HepG2 (cell line): Measurements from ENCODE around the gene MSANTD1. TPM values are rescaled to one million over a fixed set of nuclear protein-coding genes. Genes with fewer than 3 reads are reported as not detected.
A peak's percentile ranks its signal among the peaks of the same experiment; 100 is the strongest.

Source experiments
- ATAC-seq: fragments of 200-7000 bp; cut with Tn5 transposase; 3 replicates; pipeline ENCODE4 v1.9.1; 2020; ENCODE audit warnings: mild to moderate bottlenecking, moderate library complexity
- BruUV-seq: library from RNA; stranded (reverse); fragments of 400-500 nt; replicated peaks from 2 replicates; lab custom pipeline; 2021; lab: Mats Ljungman, UMichigan
- CTCF ChIA-PET: fragments of 300-600 bp; formaldehyde crosslinking; extraction: SDS; loops from one replicate; lab custom pipeline; 2021; ENCODE audit warnings: low total read pairs, inconsistent platforms, low intra/inter-chr PET ratio; lab: Yijun Ruan, JAX
- POLR2A ChIA-PET: fragments of 350-600 bp; sonication (Branson Sonifier 250); formaldehyde crosslinking; loops from one replicate; lab custom pipeline; 2020; ENCODE audit warnings: antibody characterized with exemption, inconsistent platforms; lab: Yijun Ruan, JAX
- DNase-seq: peaks from one replicate; pipeline ENCODE4 v3.0.0-alpha.2; 2015; ENCODE audit warnings: low spot score
- FAIRE-seq: peaks from 3 replicates; lab custom pipeline; 2011; peaks lifted over from hg19 to GRCh38; lab: Jason Lieb, UNC
- H2AFZ ChIP-seq: one replicate; pipeline ENCODE4 v1.6.1; 2011; ENCODE audit warnings: low read length, inconsistent platforms
- H3K27ac ChIP-seq: fragments of 300-600 bp; 3 replicates; pipeline ENCODE4 v1.8.0; 2011; ENCODE audit warnings: mixed run types, mild to moderate bottlenecking, mixed read lengths, low read length, inconsistent platforms; ENCODE audit not compliant: insufficient read depth; ENCODE audit errors: extremely low read length
- H3K27me3 ChIP-seq, 2 experiments: fragments of 200-600 bp in 1 of 2; 2 replicates in 1 of 2; 3 replicates in 1 of 2; pipeline versions ENCODE4 v1.6.0 to v1.8.0; 2011; ENCODE audit warnings: low read length in 2 of 2, mild to moderate bottlenecking in 2 of 2, moderate library complexity in 2 of 2, inconsistent platforms in 1 of 2; ENCODE audit not compliant: insufficient read depth in 2 of 2, control insufficient read depth in 1 of 2
- H3K36me3 ChIP-seq, 2 experiments: fragments of 200-600 bp in 1 of 2; replicated peaks in 1 of 2; 2 replicates in 1 of 2; 3 replicates in 1 of 2; pipeline versions ENCODE4 v1.5.1 to v1.8.0; 2011; ENCODE audit warnings: low read length in 2 of 2, inconsistent platforms in 1 of 2; ENCODE audit not compliant: insufficient read depth in 2 of 2, control insufficient read depth in 1 of 2
- H3K4me1 ChIP-seq: 2 replicates; pipeline ENCODE4 v1.5.1; 2012; ENCODE audit warnings: low read length, inconsistent platforms; ENCODE audit not compliant: insufficient read depth
- H3K4me2 ChIP-seq: 2 replicates; pipeline ENCODE4 v1.6.0; 2011; ENCODE audit warnings: low read depth, low read length, inconsistent platforms
- H3K4me3 ChIP-seq, 3 experiments: fragments of 200-600 bp in 1 of 3; sonication (generic), shearing (Covaris generic) in 1 of 3; replicated peaks in 1 of 3; 2 replicates each; pipeline ENCODE4 v1.5.1; 2011 to 2016; ENCODE audit warnings: low read length in 3 of 3, inconsistent platforms in 2 of 3, low read depth in 2 of 3, mild to moderate bottlenecking in 2 of 3, control low read depth in 1 of 3, mixed read lengths in 1 of 3; ENCODE audit not compliant: insufficient read depth in 1 of 3
- H3K79me2 ChIP-seq: one replicate; pipeline ENCODE4 v1.6.1; 2011; ENCODE audit warnings: low read length, inconsistent platforms; ENCODE audit not compliant: insufficient read depth
- H3K9ac ChIP-seq: 2 replicates; pipeline ENCODE4 v1.6.0; 2011; ENCODE audit warnings: mild to moderate bottlenecking, low read depth, low read length, inconsistent platforms; ENCODE audit not compliant: insufficient read depth
- H3K9me3 ChIP-seq: 2 replicates; pipeline ENCODE4 v1.5.1; 2012; ENCODE audit warnings: mild to moderate bottlenecking, low read length
- H4K20me1 ChIP-seq: 2 replicates; pipeline ENCODE4 v1.6.0; 2011; ENCODE audit warnings: inconsistent platforms, mild to moderate bottlenecking, low read length, moderate library complexity; ENCODE audit not compliant: insufficient read depth
- ATF4 ChIP-seq, 2 experiments: fragments of 450-650 bp in 1 of 2; sonication (generic) in 1 of 2; formaldehyde crosslinking; IDR thresholded peaks; 2 replicates each; pipeline versions ENCODE4 v1.5.0 to v1.8.0; 2020 to 2022; ENCODE audit warnings: mild to moderate bottlenecking in 1 of 2, missing genetic modification reagents in 1 of 2
- CBFB ChIP-seq: sonication (generic); formaldehyde crosslinking; IDR thresholded peaks from 2 replicates; pipeline ENCODE4 v1.4.0; 2020; ENCODE audit warnings: missing genetic modification reagents
- CEBPG ChIP-seq: IDR thresholded peaks from 2 replicates; pipeline ENCODE4 v1.6.1; 2016
- DZIP1 ChIP-seq: sonication (generic); formaldehyde crosslinking; IDR thresholded peaks from 2 replicates; pipeline ENCODE4 v1.5.0; 2020; ENCODE audit warnings: mild to moderate bottlenecking, missing genetic modification reagents
- FOSL2 ChIP-seq: sonication (generic); formaldehyde crosslinking; IDR thresholded peaks from 2 replicates; pipeline ENCODE4 v1.4.0; 2020; ENCODE audit warnings: missing genetic modification reagents
- ONECUT2 ChIP-seq: sonication (generic); formaldehyde crosslinking; IDR thresholded peaks from 2 replicates; pipeline ENCODE4 v1.4.0; 2020; ENCODE audit warnings: missing genetic modification reagents
- PBX2 ChIP-seq: IDR thresholded peaks from 2 replicates; pipeline ENCODE4 v1.6.1; 2016; ENCODE audit warnings: control low read depth
- RFX5 ChIP-seq: IDR thresholded peaks from 2 replicates; pipeline ENCODE4 v1.6.1; 2011; ENCODE audit warnings: low read depth, low read length, improper control_type of control experiment
- RXRB ChIP-seq: IDR thresholded peaks from 2 replicates; pipeline ENCODE4 v1.6.1; 2016; ENCODE audit warnings: borderline replicate concordance, missing genetic modification reagents, missing compliant biosample characterization
- TGIF2 ChIP-seq: IDR thresholded peaks from 2 replicates; pipeline ENCODE4 v1.6.1; 2016; ENCODE audit warnings: control low read depth, missing compliant biosample characterization
- WIZ ChIP-seq: sonication (generic); formaldehyde crosslinking; IDR thresholded peaks from 2 replicates; pipeline ENCODE4 v1.5.1; 2020; ENCODE audit warnings: mild to moderate bottlenecking, missing genetic modification reagents
- ZC3H13 ChIP-seq: sonication (generic); formaldehyde crosslinking; IDR thresholded peaks from 2 replicates; pipeline ENCODE4 v1.8.1; 2023; ENCODE audit warnings: mild to moderate bottlenecking, missing genetic modification reagents, moderate library complexity
- ZMYM4 ChIP-seq: sonication (generic); formaldehyde crosslinking; IDR thresholded peaks from 2 replicates; pipeline ENCODE4 v1.8.1; 2023; ENCODE audit warnings: mild to moderate bottlenecking, missing genetic modification reagents
- ZNF253 ChIP-seq: sonication (generic); formaldehyde crosslinking; IDR thresholded peaks from 2 replicates; pipeline ENCODE4 v1.8.0; 2022; ENCODE audit warnings: mild to moderate bottlenecking, missing genetic modification reagents, borderline replicate concordance
- ZNF280B ChIP-seq: sonication (generic); formaldehyde crosslinking; IDR thresholded peaks from 2 replicates; pipeline ENCODE4 v1.5.0; 2020; ENCODE audit warnings: missing genetic modification reagents, mild to moderate bottlenecking, borderline replicate concordance
- ZNF333 ChIP-seq: sonication (generic); formaldehyde crosslinking; IDR thresholded peaks from 2 replicates; pipeline ENCODE4 v1.4.0; 2020; ENCODE audit warnings: mild to moderate bottlenecking, missing genetic modification reagents, borderline replicate concordance
- ZNF451 ChIP-seq: sonication (generic); formaldehyde crosslinking; IDR thresholded peaks from 2 replicates; pipeline ENCODE4 v1.5.0; 2020; ENCODE audit warnings: mild to moderate bottlenecking, missing genetic modification reagents
- ZNF713 ChIP-seq: sonication (generic); formaldehyde crosslinking; IDR thresholded peaks from 2 replicates; pipeline ENCODE4 v1.4.0; 2020; ENCODE audit warnings: mild to moderate bottlenecking, missing genetic modification reagents
- WGBS: methylation state at CpG from one replicate; pipeline ENCODE4 v1.1.6; 2017; ENCODE audit warnings: low lambda C conversion rate; 5-methylcytosine and 5-hydroxymethylcytosine counted together
- in situ Hi-C: cut with HindIII; loops from 2 replicates; pipeline ENCODE4 v1.10.0; 2017; ENCODE audit warnings: low pct_unique_long_range_greater_than_20kb; ENCODE audit not compliant: extremely low pct_ligation_motif_present
- intact Hi-C: fragments of 100-400 bp; cut with micrococcal nuclease; formaldehyde crosslinking; loops from one replicate; pipeline ENCODE4 v1.10.0; 2022; ENCODE audit not compliant: unreplicated experiment
- polyA plus RNA-seq, 8 experiments: library from polyadenylated mRNA; depleted of rRNA in 3 of 8; stranded (reverse) in 7 of 8; unstranded in 1 of 8; fragments of >200 nt; fragmentation: Illumina TruSeq in 4 of 8; extraction: Trizol in 4 of 8; gene quantifications; 2 replicates each; pipeline versions ENCODE4 v1.2.1 to v1.2.3, GENCODE V29; 2011 to 2016; ENCODE audit warnings: low read depth in 4 of 8, missing spikeins in 1 of 8, mixed read lengths in 1 of 8; ENCODE audit not compliant: insufficient read depth in 1 of 8
- total RNA-seq, 5 experiments: library from RNA; depleted of rRNA; stranded (reverse); fragments of >200 nt; fragmentation: Illumina TruSeq; extraction: Trizol; gene quantifications; 2 replicates each; pipeline ENCODE4 v1.2.3, GENCODE V29; 2016; ENCODE audit warnings: low read depth in 1 of 5

Gene MSANTD1
- total and polyA plus RNA-seq, 2 of the 13 experiments (the other 11 are each of a cell fraction or from before 2014, with no cell fraction given) = 0.22 to 0.40 TPM

GRCh38 chr4:3202836-3203820 lies 45.8 kb upstream of the MSANTD1 start:
- peak; percentile 85 for FAIRE-seq
- Histone ChIP-seq H3K4me3 (peak overlapping the region in 1 of 3 experiments; percentile 26; a peak in 2 of 6 replicates), H3K4me1 (peaks cover 67% of the 10 kb centered on the region), H3K4me2 (peak overlapping the region; percentile 59), H3K27ac (peak overlapping the region; percentile 95), H4K20me1 (no peaks in the 10 kb centered on the region), H3K36me3 (peaks cover 6 to 23% of the 10 kb centered on the region in 2 experiments; a peak in 3 of 5 replicates), H3K27me3 (no peaks in the 10 kb centered on the region), H3K9ac (peak overlapping the region; percentile 52), H2AFZ (no peak overlapping the region), H3K79me2 (no peaks in the 10 kb centered on the region), H3K9me3 (no peaks in the 10 kb centered on the region)
- POLR2A ChIA-PET = no interaction called here
- no TSS peak for BruUV-seq
- ATAC-seq = peak; percentile 31
- intact Hi-C loops = loop anchor here (10.0 kb wide), 1 partner anchor 62 kb away; no protein-coding TSS in a partner anchor
- CTCF ChIA-PET = no interaction called here
- in situ Hi-C loops = no loop called here
- 45% methylated on average over 22 of the region's 22 CpGs for WGBS
- DNase-seq = peak; percentile 56
- TF ChIP-seq DZIP1 = no peak
- TF ChIP-seq ZC3H13 (CRISPR knock-in tag) = no peak
- no peak for TF ChIP-seq ZNF713 (CRISPR knock-in tag)
- peak; percentile 94 for TF ChIP-seq RXRB (CRISPR knock-in tag)
- peak; percentile 25; the same call in 1 of the 2 replicates for TF ChIP-seq CEBPG
- TF ChIP-seq ZMYM4 (CRISPR knock-in tag) = no peak
- TF ChIP-seq FOSL2 (CRISPR knock-in tag) = no peak; the same call in 1 of the 2 replicates
- no peak for TF ChIP-seq ZNF253
- no peak for TF ChIP-seq ONECUT2 (CRISPR knock-in tag)
- TF ChIP-seq ZNF280B (CRISPR knock-in tag) = no peak
- no peak for TF ChIP-seq CBFB
- TF ChIP-seq ZNF451 (CRISPR knock-in tag) = no peak
- TF ChIP-seq WIZ = no peak
- TF ChIP-seq ZNF333 (CRISPR knock-in tag) = no peak
- no peak for TF ChIP-seq RFX5
- no peak for TF ChIP-seq PBX2
- no peak for TF ChIP-seq TGIF2 (CRISPR knock-in tag)
- no peak for TF ChIP-seq ATF4 (CRISPR knock-in tag; IDR thresholded peaks at IDR 0.05)
